Measurements from ENCODE around the gene CNTROB. TPM values are rescaled to one million over a fixed set of nuclear protein-coding genes. Genes with fewer than 3 reads are reported as not detected.

CNTROB gene
- total RNA-seq, 5 donors from 2014 or later (not counting 1 experiment from before 2014, with no cell fraction given) = 28.9 to 34.9 (median 32.9) TPM

DNA sequence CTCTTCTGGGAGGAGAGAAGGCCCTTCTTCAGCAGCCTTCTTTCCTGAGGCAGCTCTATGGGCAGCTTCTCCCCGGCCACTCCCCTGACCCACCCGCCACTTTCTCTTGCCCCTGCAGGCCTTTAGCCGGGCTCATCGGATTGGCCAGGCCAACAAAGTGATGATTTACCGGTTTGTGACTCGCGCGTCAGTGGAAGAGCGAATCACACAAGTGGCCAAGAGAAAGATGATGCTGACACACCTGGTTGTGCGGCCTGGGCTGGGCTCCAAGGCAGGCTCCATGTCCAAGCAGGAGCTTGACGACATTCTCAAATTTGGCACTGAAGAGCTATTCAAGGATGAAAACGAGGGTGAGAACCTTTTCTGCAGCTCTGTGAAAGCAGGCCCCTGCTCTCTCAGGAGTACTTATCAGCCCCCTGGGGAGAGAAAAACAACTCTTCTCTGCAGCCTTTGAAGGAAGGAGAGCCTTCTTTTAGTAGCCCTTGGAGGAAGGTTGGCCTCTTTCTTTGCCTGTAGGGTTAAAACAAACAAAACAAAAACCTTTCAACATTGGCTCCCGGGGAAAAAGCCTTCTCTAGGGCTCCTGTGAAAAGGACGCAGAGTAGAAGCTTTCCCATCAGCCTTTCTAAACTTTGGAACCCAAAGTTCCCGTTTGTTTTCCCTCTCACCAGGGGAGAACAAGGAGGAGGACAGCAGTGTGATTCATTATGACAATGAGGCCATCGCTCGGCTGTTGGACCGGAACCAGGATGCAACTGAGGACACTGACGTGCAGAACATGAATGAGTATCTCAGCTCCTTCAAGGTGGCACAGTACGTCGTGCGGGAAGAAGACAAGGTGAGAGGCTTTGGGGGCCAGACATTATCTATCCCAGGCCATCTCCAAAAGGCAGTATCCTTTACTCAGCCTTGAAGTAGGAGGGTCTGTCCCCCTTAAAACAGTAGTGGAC lies 28.6 kb upstream of the CNTROB start:
- Histone ChIP-seq H3K4me1 (ENCODE audit: control insufficient read depth in 1 of 2, extremely low read depth in 1 of 2, insufficient read depth in 2 of 2, low read length in 2 of 2) (no peaks in the 10 kb centered on the region), H3K4me3 (ENCODE audit: control insufficient read depth in 1 of 2, extremely low read depth in 1 of 2, low read length in 1 of 2) (no peak overlapping the region), H3K36me3 (ENCODE audit: control insufficient read depth in 2 of 2, extremely low read depth in 1 of 2, insufficient read depth in 1 of 2, low read length in 1 of 2) (peaks cover 53 to 99% of the 10 kb centered on the region in 2 donors), H3K27ac (ENCODE audit: low read length) (no peak overlapping the region), H3K9me3 (no peaks in the 10 kb centered on the region), H3K27me3 (replicated peaks in 1 of 2; ENCODE audit: control insufficient read depth in 2 of 2, extremely low read depth in 1 of 2, insufficient read depth in 2 of 2, low read length in 1 of 2) (no peaks in the 10 kb centered on the region)
- ChIA-PET POLR2A (no interaction called here), CTCF (no interaction called here)
- Mint-ChIP-seq H3K9me3 (no peaks in the 10 kb centered on the region), H3K4me1 (no peaks in the 10 kb centered on the region), H3K36me3 (peaks cover 77% of the 10 kb centered on the region), H3K27me3 (no peaks in the 10 kb centered on the region), H3K4me3 (no peak overlapping the region), H3K27ac (no peak overlapping the region)
- DNase-seq (no peak), ATAC-seq (replicated peaks in 1 of 4) (no peak)
- 96% methylated on average over 17 of the region's 22 CpGs for WGBS (ENCODE audit: insufficient coverage)

DNA sequence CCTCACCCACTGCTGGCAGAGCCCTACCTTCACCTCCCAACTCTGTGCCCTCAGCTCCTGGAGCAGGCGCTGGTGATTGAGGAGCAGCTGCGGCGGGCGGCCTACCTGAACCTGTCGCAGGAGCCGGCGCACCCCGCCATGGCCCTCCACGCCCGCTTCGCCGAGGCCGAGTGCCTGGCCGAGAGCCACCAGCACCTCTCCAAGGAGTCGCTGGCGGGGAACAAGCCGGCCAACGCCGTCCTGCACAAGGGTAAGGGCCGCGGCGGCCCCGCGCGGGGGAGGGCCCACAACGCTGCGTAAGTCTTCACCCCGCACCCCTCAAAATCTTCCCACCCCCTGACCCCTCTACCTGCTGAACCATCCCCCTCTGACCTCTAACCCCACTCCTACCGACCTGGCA lies 22.9 kb upstream of the CNTROB start:
- WGBS (ENCODE audit: insufficient coverage) = 97% methylated on average over 20 of the region's 29 CpGs
- CTCF ChIA-PET = no interaction called here
- POLR2A ChIA-PET = no interaction called here
- Histone ChIP-seq H3K9me3 (no peaks in the 10 kb centered on the region), H3K36me3 (ENCODE audit: control insufficient read depth in 2 of 2, extremely low read depth in 1 of 2, insufficient read depth in 1 of 2, low read length in 1 of 2) (peaks cover 54 to 79% of the 10 kb centered on the region in 2 donors), H3K4me1 (ENCODE audit: control insufficient read depth in 1 of 2, extremely low read depth in 1 of 2, insufficient read depth in 2 of 2, low read length in 2 of 2) (peaks cover 0 to 4% of the 10 kb centered on the region in 2 experiments), H3K4me3 (ENCODE audit: control insufficient read depth in 1 of 2, extremely low read depth in 1 of 2, low read length in 1 of 2) (no peak overlapping the region), H3K27me3 (replicated peaks in 1 of 2; ENCODE audit: control insufficient read depth in 2 of 2, extremely low read depth in 1 of 2, insufficient read depth in 2 of 2, low read length in 1 of 2) (no peaks in the 10 kb centered on the region), H3K27ac (ENCODE audit: low read length) (no peak overlapping the region)
- H3K27ac Mint-ChIP-seq = no peak overlapping the region
- H3K4me1 Mint-ChIP-seq = peaks cover 6 to 16% (median 10%) of the 10 kb centered on the region in 3 donors
- no peaks in the 10 kb centered on the region for H3K27me3 Mint-ChIP-seq
- ATAC-seq (replicated peaks in 1 of 4) = no peak
- no peaks in the 10 kb centered on the region for H3K9me3 Mint-ChIP-seq
- no peak overlapping the region for H3K4me3 Mint-ChIP-seq
- DNase-seq = no peak
- peaks cover 68% of the 10 kb centered on the region for H3K36me3 Mint-ChIP-seq

DNA sequence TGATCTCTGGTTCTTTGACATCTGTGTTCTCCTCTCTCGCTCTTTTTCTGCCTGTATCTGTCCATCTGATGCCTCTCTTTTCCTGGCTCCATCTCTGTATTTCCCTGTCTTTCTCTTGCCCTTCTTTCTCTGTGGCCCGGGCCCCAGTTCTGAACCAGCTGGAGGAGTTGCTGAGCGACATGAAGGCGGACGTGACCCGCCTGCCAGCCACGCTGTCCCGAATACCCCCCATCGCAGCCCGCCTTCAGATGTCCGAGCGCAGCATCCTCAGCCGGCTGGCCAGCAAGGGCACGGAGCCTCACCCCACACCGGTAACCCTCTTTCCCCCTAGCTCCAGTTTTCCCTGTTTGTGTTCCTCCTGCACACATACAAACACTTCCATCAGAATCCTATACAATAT lies 21.7 kb upstream of the CNTROB start:
- ATAC-seq (replicated peaks in 1 of 4) = no peak
- ChIA-PET POLR2A (no interaction called here), CTCF (interaction anchor here in 1 of 2 donors (0.8 kb wide), 1 partner anchor 79 kb away, joined by 3 read pairs; no protein-coding TSS in a partner anchor)
- Mint-ChIP-seq H3K9me3 (no peaks in the 10 kb centered on the region), H3K27me3 (no peaks in the 10 kb centered on the region), H3K36me3 (peaks cover 56% of the 10 kb centered on the region), H3K4me1 (peaks cover 13 to 24% (median 17%) of the 10 kb centered on the region in 3 donors), H3K27ac (peak overlapping the region; percentile 8 to 56), H3K4me3 (no peak overlapping the region)
- no peak overlapping the region for H3K4me3 ChIP-seq (ENCODE audit: control insufficient read depth in 1 of 2, extremely low read depth in 1 of 2, low read length in 1 of 2)
- H3K9me3 ChIP-seq = no peaks in the 10 kb centered on the region
- DNase-seq = no peak
- 98% methylated on average over 15 of the region's 15 CpGs for WGBS (ENCODE audit: insufficient coverage)
- peaks cover 54 to 67% of the 10 kb centered on the region in 2 donors for H3K36me3 ChIP-seq (ENCODE audit: control insufficient read depth in 2 of 2, extremely low read depth in 1 of 2, insufficient read depth in 1 of 2, low read length in 1 of 2)
- no peaks in the 10 kb centered on the region for H3K27me3 ChIP-seq (replicated peaks in 1 of 2; ENCODE audit: control insufficient read depth in 2 of 2, extremely low read depth in 1 of 2, insufficient read depth in 2 of 2, low read length in 1 of 2)
- H3K4me1 ChIP-seq (ENCODE audit: control insufficient read depth in 1 of 2, extremely low read depth in 1 of 2, insufficient read depth in 2 of 2, low read length in 2 of 2) = peaks cover 6 to 7% of the 10 kb centered on the region in 2 experiments
- no peak overlapping the region for H3K27ac ChIP-seq (ENCODE audit: low read length)

DNA sequence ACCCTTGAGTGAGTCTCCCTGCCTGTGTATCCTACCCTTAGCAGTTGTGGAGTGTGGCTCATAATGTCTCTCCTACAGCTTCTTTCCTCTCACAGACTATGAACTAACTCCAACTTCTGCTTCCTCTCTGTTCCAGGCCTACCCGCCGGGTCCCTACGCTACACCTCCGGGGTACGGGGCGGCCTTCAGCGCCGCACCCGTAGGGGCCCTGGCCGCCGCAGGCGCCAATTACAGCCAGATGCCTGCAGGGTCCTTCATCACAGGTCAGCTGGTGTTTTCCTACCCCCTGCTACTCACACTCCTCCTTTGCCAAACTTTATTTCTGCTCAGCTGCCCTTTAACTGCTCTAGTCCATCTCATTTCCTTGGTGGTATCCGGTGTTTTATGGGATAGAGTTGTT lies 21.3 kb upstream of the CNTROB start:
- CTCF ChIA-PET = interaction anchor here in 1 of 2 donors (0.8 kb wide), 1 partner anchor 78 kb away, joined by 3 read pairs; no protein-coding TSS in a partner anchor

DNA sequence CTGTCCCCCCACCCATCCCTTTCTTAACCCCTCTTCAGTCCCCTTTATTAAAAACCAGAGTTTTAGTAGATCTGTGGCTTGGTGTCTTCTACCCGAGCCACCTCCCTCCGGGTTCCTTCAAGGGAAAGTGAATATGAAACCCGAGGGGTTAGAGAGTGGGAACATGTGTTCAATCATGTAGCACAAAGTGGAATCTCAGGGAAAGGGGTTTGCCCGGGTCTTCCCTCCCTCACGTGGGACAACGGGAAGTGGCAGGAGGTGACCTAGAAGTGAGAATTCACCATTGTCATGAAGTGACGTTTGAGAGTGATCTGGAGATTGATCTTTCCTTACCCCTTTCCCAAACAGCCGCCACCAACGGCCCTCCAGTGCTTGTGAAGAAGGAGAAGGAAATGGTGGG lies 20.9 kb upstream of the CNTROB start:
- POLR2A ChIA-PET = no interaction called here
- Histone ChIP-seq H3K4me3 (ENCODE audit: control insufficient read depth in 1 of 2, extremely low read depth in 1 of 2, low read length in 1 of 2) (no peak overlapping the region), H3K27ac (ENCODE audit: low read length) (no peak overlapping the region), H3K4me1 (ENCODE audit: control insufficient read depth in 1 of 2, extremely low read depth in 1 of 2, insufficient read depth in 2 of 2, low read length in 2 of 2) (peaks cover 9 to 12% of the 10 kb centered on the region in 2 experiments), H3K9me3 (no peaks in the 10 kb centered on the region), H3K27me3 (replicated peaks in 1 of 2; ENCODE audit: control insufficient read depth in 2 of 2, extremely low read depth in 1 of 2, insufficient read depth in 2 of 2, low read length in 1 of 2) (no peaks in the 10 kb centered on the region), H3K36me3 (ENCODE audit: control insufficient read depth in 2 of 2, extremely low read depth in 1 of 2, insufficient read depth in 1 of 2, low read length in 1 of 2) (peaks cover 46 to 59% of the 10 kb centered on the region in 2 donors)
- DNase-seq (no peak), ATAC-seq (replicated peaks in 1 of 4) (no peak)
- peaks cover 48% of the 10 kb centered on the region for H3K36me3 Mint-ChIP-seq
- H3K4me3 Mint-ChIP-seq = no peak overlapping the region
- no peaks in the 10 kb centered on the region for H3K27me3 Mint-ChIP-seq
- no peaks in the 10 kb centered on the region for H3K9me3 Mint-ChIP-seq
- CTCF ChIA-PET = interaction anchor here in 1 of 2 donors (0.9 to 1.0 kb wide), 2 partner anchors 51 to 79 kb away, joined by 3 to 4 read pairs; no protein-coding TSS in a partner anchor
- WGBS (ENCODE audit: insufficient coverage) = 56% methylated on average over 3 of the region's 9 CpGs
- peaks cover 17 to 26% (median 22%) of the 10 kb centered on the region in 3 donors for H3K4me1 Mint-ChIP-seq
- H3K27ac Mint-ChIP-seq = peak overlapping the region in 1 of 2 donors; percentile 50

More for the DNA sequence above, 21.3 kb upstream of the CNTROB start:
- ATAC-seq (replicated peaks in 1 of 4) (no peak), DNase-seq (no peak)
- Histone ChIP-seq H3K36me3 (ENCODE audit: control insufficient read depth in 2 of 2, extremely low read depth in 1 of 2, insufficient read depth in 1 of 2, low read length in 1 of 2) (peaks cover 50 to 63% of the 10 kb centered on the region in 2 donors), H3K4me1 (ENCODE audit: control insufficient read depth in 1 of 2, extremely low read depth in 1 of 2, insufficient read depth in 2 of 2, low read length in 2 of 2) (peaks cover 9 to 10% of the 10 kb centered on the region in 2 experiments), H3K9me3 (no peaks in the 10 kb centered on the region), H3K4me3 (ENCODE audit: control insufficient read depth in 1 of 2, extremely low read depth in 1 of 2, low read length in 1 of 2) (no peak overlapping the region), H3K27me3 (replicated peaks in 1 of 2; ENCODE audit: control insufficient read depth in 2 of 2, extremely low read depth in 1 of 2, insufficient read depth in 2 of 2, low read length in 1 of 2) (no peaks in the 10 kb centered on the region), H3K27ac (ENCODE audit: low read length) (no peak overlapping the region)
- no peak overlapping the region for H3K4me3 Mint-ChIP-seq
- peaks cover 52% of the 10 kb centered on the region for H3K36me3 Mint-ChIP-seq
- peak overlapping the region in 1 of 2 donors; percentile 56 for H3K27ac Mint-ChIP-seq
- no peaks in the 10 kb centered on the region for H3K27me3 Mint-ChIP-seq
- H3K9me3 Mint-ChIP-seq = no peaks in the 10 kb centered on the region
- H3K4me1 Mint-ChIP-seq = peaks cover 17 to 26% (median 21%) of the 10 kb centered on the region in 3 donors
- WGBS (ENCODE audit: insufficient coverage) = 97% methylated on average over 12 of the region's 13 CpGs
- POLR2A ChIA-PET = no interaction called here

DNA sequence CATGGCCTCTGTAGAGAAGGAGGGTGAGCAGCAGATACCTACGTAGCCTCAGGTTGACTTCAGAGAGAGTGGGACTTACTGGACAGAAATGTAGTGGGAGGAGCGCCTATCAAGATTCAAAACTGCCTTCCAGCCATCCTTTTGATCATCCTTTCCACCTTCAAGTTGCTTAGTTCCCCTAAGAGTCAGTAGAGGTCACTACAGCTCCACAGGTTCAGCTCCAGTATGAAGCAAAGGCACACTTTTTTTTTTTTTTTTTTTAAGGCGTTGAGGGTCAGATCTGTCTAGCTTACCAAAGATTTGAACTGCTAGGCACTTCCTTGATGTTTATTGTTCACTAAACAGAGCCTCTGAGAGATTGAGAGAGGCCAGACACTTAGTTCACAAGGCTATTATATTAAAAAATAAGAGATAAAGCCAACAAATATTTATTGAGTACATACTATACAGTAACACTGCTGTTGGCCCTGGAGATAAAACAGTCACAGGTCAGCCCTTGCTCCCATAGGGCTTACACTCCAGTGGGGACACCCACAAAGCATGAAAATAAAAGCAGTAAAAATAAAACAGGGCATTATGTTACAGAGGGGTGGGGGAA lies 19.0 kb upstream of the CNTROB start:
- DNase-seq = peak in 25 of 35 experiments; percentile 9 to 87 (median 36)
- ChIA-PET POLR2A (interaction anchor here in 1 of 2 donors (0.6 kb wide), 1 partner anchor 145 kb away, joined by 3 read pairs; no protein-coding TSS in a partner anchor), CTCF (interaction anchor here (0.6 to 2.8 kb wide), 20 partner anchors 13 to 669 kb away, joined by 3 to 32 read pairs (median 4); partner anchors contain the start of gene NAA38 (in 1 of the 2))
- Histone ChIP-seq H3K27ac (ENCODE audit: low read length) (no peak overlapping the region), H3K4me1 (ENCODE audit: control insufficient read depth in 1 of 2, extremely low read depth in 1 of 2, insufficient read depth in 2 of 2, low read length in 2 of 2) (peaks cover 18 to 21% of the 10 kb centered on the region in 2 experiments), H3K36me3 (ENCODE audit: control insufficient read depth in 2 of 2, extremely low read depth in 1 of 2, insufficient read depth in 1 of 2, low read length in 1 of 2) (peaks cover 30 to 40% of the 10 kb centered on the region in 2 donors), H3K27me3 (replicated peaks in 1 of 2; ENCODE audit: control insufficient read depth in 2 of 2, extremely low read depth in 1 of 2, insufficient read depth in 2 of 2, low read length in 1 of 2) (no peaks in the 10 kb centered on the region), H3K9me3 (no peaks in the 10 kb centered on the region), H3K4me3 (ENCODE audit: control insufficient read depth in 1 of 2, extremely low read depth in 1 of 2, low read length in 1 of 2) (no peak overlapping the region)
- no peak overlapping the region for H3K4me3 Mint-ChIP-seq
- ATAC-seq (replicated peaks in 1 of 4) = peak in 3 of 4 experiments; percentile 14 to 40 (median 21)
- no peaks in the 10 kb centered on the region for H3K9me3 Mint-ChIP-seq
- no CpG with 5 or more reads among the region's 3 CpGs for WGBS (ENCODE audit: insufficient coverage)
- H3K27me3 Mint-ChIP-seq = no peaks in the 10 kb centered on the region
- H3K27ac Mint-ChIP-seq = peak overlapping the region; percentile 75 to 89
- peaks cover 27 to 36% (median 32%) of the 10 kb centered on the region in 3 donors for H3K4me1 Mint-ChIP-seq
- peaks cover 35% of the 10 kb centered on the region for H3K36me3 Mint-ChIP-seq
